GM21825 (cell line): ENCODE data around the gene HEXB.
A peak's percentile ranks its signal among the peaks of the same experiment; 100 is the strongest.
"Not testable (repeated sequence)": the region's sequence is repeated elsewhere in the genome, so short reads cannot be mapped to it uniquely, and the experiment has no call there.

Experiments used
- ATAC-seq: cut with Tn5 transposase; IDR thresholded peaks from one replicate; pipeline ENCODE4 v1.9.1; 2021; ENCODE audit warnings: mild to moderate bottlenecking, moderate library complexity; ENCODE audit not compliant: unreplicated experiment

HEXB gene

GRCh38 chr5:74725331-74725730 lies 40.3 kb downstream of the HEXB start:
- ATAC-seq: no peak

GRCh38 chr5:74736759-74737158 lies 51.7 kb downstream of the HEXB start:
- no peak for ATAC-seq

- ATAC-seq: no peak
Observed at GRCh38 chr5:74738406-74738805, 53.4 kb downstream of the HEXB start.

GRCh38 chr5:74748742-74749141 lies 63.7 kb downstream of the HEXB start:
- ATAC-seq: not testable (repeated sequence)

- no peak for ATAC-seq
Observed at GRCh38 chr5:74761241-74761640, 76.2 kb downstream of the HEXB start.

- no peak for ATAC-seq
Observed at GRCh38 chr5:74762599-74762998, 77.6 kb downstream of the HEXB start.

- ATAC-seq: no peak
Observed at GRCh38 chr5:74763504-74763903, 78.5 kb downstream of the HEXB start.

- no peak for ATAC-seq
Observed at GRCh38 chr5:74765201-74765600, 80.2 kb downstream of the HEXB start.

GRCh38 chr5:74765929-74766328 lies 80.9 kb downstream of the HEXB start:
- ATAC-seq: no peak

- peak; percentile 23 for ATAC-seq
Observed at GRCh38 chr5:74766418-74766848, 81.4 kb downstream of the HEXB start.

GRCh38 chr5:74766849-74767578 lies 82.0 kb downstream of the HEXB start, which contains the start of the genes GFM2 and NSA2:
GFM2 (minus strand) TSS chr5:74767117; CDS start chr5:74763742, 3,375 bp downstream.
NSA2 (plus strand) TSS chr5:74767249; CDS start chr5:74767361, 112 bp downstream.
- peak; percentile 89 for ATAC-seq

- ATAC-seq: peak; percentile 17
Observed at GRCh38 chr5:74767579-74767913, 82.5 kb downstream of the HEXB start.
